ENCODE data around the gene UBXN6.

UBXN6 gene

DNA sequence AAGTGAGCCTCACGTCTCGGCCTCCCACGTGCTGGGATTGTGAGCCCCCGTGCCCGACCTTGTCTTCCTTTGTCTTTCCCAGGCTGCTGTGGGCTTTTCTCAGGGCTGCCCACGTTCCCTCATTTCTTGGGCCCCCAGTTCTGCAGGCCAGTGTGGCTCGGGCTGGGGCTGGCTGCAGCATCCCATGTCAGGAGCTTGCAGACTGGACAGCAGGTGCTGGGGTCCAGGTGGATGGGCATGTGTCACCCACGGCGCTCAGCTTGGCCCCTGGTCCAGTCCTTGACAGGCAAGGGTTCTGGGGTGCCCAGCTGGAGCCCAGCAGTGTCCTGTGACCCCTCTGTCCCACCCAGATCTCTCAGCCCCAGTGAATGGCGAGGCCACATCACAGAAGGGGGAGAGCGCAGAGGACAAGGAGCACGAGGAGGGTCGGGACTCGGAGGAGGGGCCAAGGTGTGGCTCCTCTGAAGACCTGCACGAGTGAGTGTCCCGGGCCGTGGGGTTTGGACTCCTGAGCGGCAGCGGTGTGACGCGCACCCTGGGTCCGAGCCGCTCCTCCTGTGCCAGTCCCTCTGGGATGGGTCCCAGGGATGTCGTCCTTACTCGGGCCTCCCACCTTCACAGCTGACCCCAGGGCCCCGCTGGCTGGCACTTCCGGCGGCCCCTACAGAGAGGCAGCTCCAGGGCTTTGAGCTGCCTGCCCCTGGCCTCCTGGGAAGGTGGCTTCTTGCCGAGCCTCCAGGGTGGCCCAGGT lies 43.4 kb upstream of the UBXN6 start:
- Histone ChIP-seq H3K9ac (ENCODE audit: low read length) (no peak overlapping the region), H3K4me3 (ENCODE audit: low read length) (no peak overlapping the region), H3K27me3 (ENCODE audit: control insufficient read depth, insufficient read depth, low read length) (no peaks in the 10 kb centered on the region), H3K27ac (ENCODE audit: low read depth, low read length) (no peak overlapping the region), H3K36me3 (ENCODE audit: control insufficient read depth, insufficient read depth, low read length) (peaks cover 23% of the 10 kb centered on the region), H3K4me1 (ENCODE audit: control insufficient read depth, insufficient read depth, low read length) (peaks cover 3% of the 10 kb centered on the region)

- peaks cover 3% of the 10 kb centered on the region for H3K4me1 ChIP-seq (ENCODE audit: control insufficient read depth, insufficient read depth, low read length)
- no peak overlapping the region for H3K9ac ChIP-seq (ENCODE audit: low read length)
- no peak overlapping the region for H3K4me3 ChIP-seq (ENCODE audit: low read length)
- H3K27ac ChIP-seq (ENCODE audit: low read depth, low read length): no peak overlapping the region
- H3K27me3 ChIP-seq (ENCODE audit: control insufficient read depth, insufficient read depth, low read length): no peaks in the 10 kb centered on the region
- peaks cover 18% of the 10 kb centered on the region for H3K36me3 ChIP-seq (ENCODE audit: control insufficient read depth, insufficient read depth, low read length)
These were observed 42.3 kb upstream of the UBXN6 start for GRCh38 chr19:4499855-4500254.

DNA sequence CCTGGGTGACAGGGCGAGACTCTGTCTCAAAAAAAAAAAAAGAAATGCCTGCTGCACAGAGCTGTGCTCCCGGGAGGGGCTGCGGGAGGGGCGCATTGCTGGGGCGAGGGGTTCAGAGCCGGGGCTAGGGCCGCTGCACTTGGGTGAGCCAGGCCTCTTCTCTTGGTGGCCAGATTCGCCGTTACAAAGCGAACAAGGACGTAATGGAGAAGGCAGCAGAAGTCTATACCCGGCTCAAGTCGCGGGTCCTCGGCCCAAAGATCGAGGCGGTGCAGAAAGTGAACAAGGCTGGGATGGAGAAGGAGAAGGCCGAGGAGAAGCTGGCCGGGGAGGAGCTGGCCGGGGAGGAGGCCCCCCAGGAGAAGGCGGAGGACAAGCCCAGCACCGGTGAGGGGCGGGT lies 41.7 kb upstream of the UBXN6 start:
- Histone ChIP-seq H3K36me3 (ENCODE audit: control insufficient read depth, insufficient read depth, low read length) (peaks cover 15% of the 10 kb centered on the region), H3K4me1 (ENCODE audit: control insufficient read depth, insufficient read depth, low read length) (peaks cover 3% of the 10 kb centered on the region), H3K27me3 (ENCODE audit: control insufficient read depth, insufficient read depth, low read length) (no peaks in the 10 kb centered on the region), H3K9ac (ENCODE audit: low read length) (no peak overlapping the region), H3K4me3 (ENCODE audit: low read length) (no peak overlapping the region), H3K27ac (ENCODE audit: low read depth, low read length) (no peak overlapping the region)

DNA sequence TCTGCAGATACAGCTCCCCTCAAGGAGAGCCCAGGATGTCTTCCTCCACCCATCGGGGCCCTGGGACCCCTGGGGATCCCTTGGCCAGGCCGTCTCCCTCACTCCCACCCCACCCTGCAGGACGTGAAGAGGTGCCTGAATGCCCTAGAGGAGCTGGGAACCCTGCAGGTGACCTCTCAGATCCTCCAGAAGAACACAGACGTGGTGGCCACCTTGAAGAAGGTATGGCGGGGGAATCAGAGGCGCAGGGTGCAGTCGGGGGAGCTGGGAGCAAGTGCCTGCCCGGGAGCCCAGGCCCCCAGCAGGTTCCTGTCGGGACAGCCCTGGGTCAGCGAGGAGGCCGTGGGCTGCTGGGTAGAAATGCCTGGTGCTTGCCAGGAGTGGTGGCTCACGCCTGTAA lies 41.1 kb upstream of the UBXN6 start:
- H3K27ac ChIP-seq (ENCODE audit: low read depth, low read length): no peak overlapping the region
- no peak overlapping the region for H3K9ac ChIP-seq (ENCODE audit: low read length)
- H3K27me3 ChIP-seq (ENCODE audit: control insufficient read depth, insufficient read depth, low read length): no peaks in the 10 kb centered on the region
- H3K36me3 ChIP-seq (ENCODE audit: control insufficient read depth, insufficient read depth, low read length): peaks cover 17% of the 10 kb centered on the region
- peaks cover 3% of the 10 kb centered on the region for H3K4me1 ChIP-seq (ENCODE audit: control insufficient read depth, insufficient read depth, low read length)
- H3K4me3 ChIP-seq (ENCODE audit: low read length): no peak overlapping the region

GRCh38 chr19:4497770-4498389 lies 40.3 kb upstream of the UBXN6 start:
- H3K36me3 ChIP-seq (ENCODE audit: control insufficient read depth, insufficient read depth, low read length): peaks cover 20% of the 10 kb centered on the region
- H3K4me3 ChIP-seq (ENCODE audit: low read length): no peak overlapping the region
- H3K27me3 ChIP-seq (ENCODE audit: control insufficient read depth, insufficient read depth, low read length): no peaks in the 10 kb centered on the region
- no peak overlapping the region for H3K27ac ChIP-seq (ENCODE audit: low read depth, low read length)
- no peak overlapping the region for H3K9ac ChIP-seq (ENCODE audit: low read length)
- H3K4me1 ChIP-seq (ENCODE audit: control insufficient read depth, insufficient read depth, low read length): peaks cover 3% of the 10 kb centered on the region

- Histone ChIP-seq H3K27me3 (ENCODE audit: control insufficient read depth, insufficient read depth, low read length) (no peaks in the 10 kb centered on the region), H3K4me1 (ENCODE audit: control insufficient read depth, insufficient read depth, low read length) (no peaks in the 10 kb centered on the region), H3K27ac (ENCODE audit: low read depth, low read length) (no peak overlapping the region), H3K36me3 (ENCODE audit: control insufficient read depth, insufficient read depth, low read length) (peaks cover 22% of the 10 kb centered on the region), H3K4me3 (ENCODE audit: low read length) (no peak overlapping the region), H3K9ac (ENCODE audit: low read length) (no peak overlapping the region)
These were observed 38.7 kb upstream of the UBXN6 start for GRCh38 chr19:4496304-4496703.

- no peak overlapping the region for H3K9ac ChIP-seq (ENCODE audit: low read length)
- H3K27ac ChIP-seq (ENCODE audit: low read depth, low read length): no peak overlapping the region
- no peaks in the 10 kb centered on the region for H3K4me1 ChIP-seq (ENCODE audit: control insufficient read depth, insufficient read depth, low read length)
- H3K27me3 ChIP-seq (ENCODE audit: control insufficient read depth, insufficient read depth, low read length): no peaks in the 10 kb centered on the region
- peaks cover 19% of the 10 kb centered on the region for H3K36me3 ChIP-seq (ENCODE audit: control insufficient read depth, insufficient read depth, low read length)
- no peak overlapping the region for H3K4me3 ChIP-seq (ENCODE audit: low read length)
These were observed 37.9 kb upstream of the UBXN6 start for GRCh38 chr19:4495471-4495870.

DNA sequence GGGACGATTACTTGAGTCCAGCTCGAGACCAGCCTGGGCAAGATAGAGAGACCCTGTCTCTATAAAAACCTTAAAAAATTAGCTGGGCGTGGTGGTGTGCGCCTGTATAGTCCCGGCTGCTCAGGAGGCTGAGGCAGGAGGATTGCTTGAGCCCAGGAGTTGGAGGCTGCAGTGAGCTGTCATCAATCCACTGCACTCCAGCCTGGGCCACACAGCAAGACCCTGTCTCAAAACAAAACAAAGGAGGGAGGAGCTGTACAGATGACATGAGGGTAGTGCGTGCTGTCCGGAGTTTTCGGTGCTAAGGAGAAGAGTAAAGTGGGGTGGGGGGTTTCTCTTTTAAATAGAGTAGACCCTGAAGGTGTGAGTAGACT lies 37.1 kb upstream of the UBXN6 start:
- Histone ChIP-seq H3K27me3 (ENCODE audit: control insufficient read depth, insufficient read depth, low read length) (no peaks in the 10 kb centered on the region), H3K27ac (ENCODE audit: low read depth, low read length) (no peak overlapping the region), H3K9ac (ENCODE audit: low read length) (no peak overlapping the region), H3K36me3 (ENCODE audit: control insufficient read depth, insufficient read depth, low read length) (peaks cover 24% of the 10 kb centered on the region), H3K4me3 (ENCODE audit: low read length) (no peak overlapping the region), H3K4me1 (ENCODE audit: control insufficient read depth, insufficient read depth, low read length) (no peaks in the 10 kb centered on the region)

GRCh38 chr19:4493929-4494690 lies 36.5 kb upstream of the UBXN6 start:
- Histone ChIP-seq H3K27me3 (ENCODE audit: control insufficient read depth, insufficient read depth, low read length) (no peaks in the 10 kb centered on the region), H3K4me1 (ENCODE audit: control insufficient read depth, insufficient read depth, low read length) (no peaks in the 10 kb centered on the region), H3K36me3 (ENCODE audit: control insufficient read depth, insufficient read depth, low read length) (peaks cover 26% of the 10 kb centered on the region), H3K27ac (ENCODE audit: low read depth, low read length) (no peak overlapping the region), H3K9ac (ENCODE audit: low read length) (no peak overlapping the region), H3K4me3 (ENCODE audit: low read length) (no peak overlapping the region)

DNA sequence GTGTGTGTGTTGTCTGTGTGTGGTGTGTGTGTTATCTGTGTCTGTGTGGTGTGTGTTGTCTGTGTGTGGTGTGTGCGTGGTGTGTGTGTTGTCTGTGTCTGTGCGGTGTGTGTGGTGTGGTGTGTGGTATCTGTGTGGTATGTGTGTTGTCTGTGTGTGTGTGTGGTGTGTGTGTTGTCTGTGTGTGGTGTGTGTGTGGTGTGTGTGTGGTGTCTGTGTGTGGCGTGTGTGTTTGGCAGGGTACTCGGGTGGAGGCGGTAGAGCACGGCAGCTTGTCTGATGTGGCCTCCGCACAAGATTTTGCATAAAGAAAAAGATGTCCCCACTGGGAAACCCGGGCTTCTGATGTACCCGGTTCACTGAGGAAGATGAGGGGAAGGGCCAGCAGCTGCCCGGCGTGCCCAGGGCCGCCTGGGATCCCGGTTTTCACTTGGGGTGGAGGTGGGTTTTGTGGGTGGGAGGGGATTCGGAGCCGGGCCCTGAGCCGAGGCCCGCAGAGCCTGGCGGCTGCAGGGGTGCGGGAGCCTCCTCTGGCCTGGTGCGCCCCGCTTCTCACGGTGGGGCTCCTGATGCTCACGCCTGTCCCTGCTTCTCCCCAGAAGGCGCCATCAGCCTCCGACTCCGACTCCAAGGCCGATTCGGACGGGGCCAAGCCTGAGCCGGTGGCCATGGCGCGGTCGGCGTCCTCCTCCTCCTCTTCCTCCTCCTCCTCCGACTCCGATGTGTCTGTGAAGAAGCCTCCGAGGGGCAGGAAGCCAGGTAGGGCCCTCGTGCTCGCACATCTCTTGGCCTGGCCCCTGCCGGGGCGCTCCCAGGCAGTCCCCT lies 35.7 kb upstream of the UBXN6 start:
- no peaks in the 10 kb centered on the region for H3K27me3 ChIP-seq (ENCODE audit: control insufficient read depth, insufficient read depth, low read length)
- no peak overlapping the region for H3K27ac ChIP-seq (ENCODE audit: low read depth, low read length)
- no peak overlapping the region for H3K4me3 ChIP-seq (ENCODE audit: low read length)
- H3K4me1 ChIP-seq (ENCODE audit: control insufficient read depth, insufficient read depth, low read length): no peaks in the 10 kb centered on the region
- peaks cover 26% of the 10 kb centered on the region for H3K36me3 ChIP-seq (ENCODE audit: control insufficient read depth, insufficient read depth, low read length)
- H3K9ac ChIP-seq (ENCODE audit: low read length): no peak overlapping the region

DNA sequence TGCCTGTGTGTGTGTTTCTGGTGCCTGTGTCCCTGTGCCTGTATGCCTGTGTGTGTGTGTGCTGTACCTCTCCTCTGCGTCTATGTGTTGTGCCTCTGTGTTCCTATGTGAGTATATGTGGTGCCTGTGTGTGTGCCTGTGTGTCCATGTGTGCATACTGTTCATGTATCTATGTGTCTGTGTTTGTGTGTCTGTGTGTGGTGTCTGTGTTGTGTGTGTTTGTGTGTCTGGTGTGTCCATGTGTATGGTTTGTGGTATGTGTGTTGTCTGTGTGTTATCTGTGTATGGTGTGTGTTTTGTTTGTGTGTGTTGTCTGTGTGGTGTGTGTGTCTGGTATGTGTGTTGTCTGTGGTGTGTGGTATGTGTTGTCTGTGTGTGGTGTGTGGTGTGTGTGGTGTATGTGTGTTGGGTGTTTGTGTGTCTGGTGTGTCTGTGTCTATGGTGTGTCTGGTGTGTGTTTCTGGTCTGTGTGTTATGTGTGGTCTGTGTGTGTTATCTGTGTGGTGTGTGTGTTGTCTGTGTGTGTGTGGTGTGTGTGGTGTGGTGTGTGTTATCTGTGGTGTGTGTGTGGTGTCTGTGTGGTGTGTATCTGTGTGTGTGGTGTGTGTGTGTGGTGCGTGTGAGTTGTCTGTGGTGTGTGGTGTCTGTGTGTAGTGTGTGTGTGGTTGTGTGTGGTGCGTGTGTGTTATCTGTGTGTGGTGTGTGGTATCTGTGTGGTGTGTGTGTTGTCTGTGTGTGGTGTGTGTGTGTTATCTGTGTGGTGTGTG lies 34.9 kb upstream of the UBXN6 start:
- no peaks in the 10 kb centered on the region for H3K4me1 ChIP-seq (ENCODE audit: control insufficient read depth, insufficient read depth, low read length)
- no peak overlapping the region for H3K9ac ChIP-seq (ENCODE audit: low read length)
- H3K27me3 ChIP-seq (ENCODE audit: control insufficient read depth, insufficient read depth, low read length): no peaks in the 10 kb centered on the region
- no peak overlapping the region for H3K27ac ChIP-seq (ENCODE audit: low read depth, low read length)
- H3K36me3 ChIP-seq (ENCODE audit: control insufficient read depth, insufficient read depth, low read length): peaks cover 23% of the 10 kb centered on the region
- no peak overlapping the region for H3K4me3 ChIP-seq (ENCODE audit: low read length)

All from rectal smooth muscle tissue (tissue), 1 donor.